Kasumi-1 (cell line): ENCODE measurements around the gene SCYL3.
A peak's percentile ranks its signal among the peaks of the same experiment; 100 is the strongest.
"Not testable (repeated sequence)": the region's sequence is repeated elsewhere in the genome, so short reads cannot be mapped to it uniquely, and the experiment has no call there.

ENCODE experiments used
- DNase-seq, 2 experiments: peaks; one replicate each; lab custom pipeline; 2025; lab: John Stamatoyannopoulos, UW

The SCYL3 gene

GRCh38 chr1:169812131-169812530, 81.6 kb downstream of the SCYL3 start:
- no peak for DNase-seq

GRCh38 chr1:169811418-169812035, 82.2 kb downstream of the SCYL3 start:
- not testable (repeated sequence) for DNase-seq

- DNase-seq, result peak; percentile 43 to 55
These were observed 84.2 kb downstream of the SCYL3 start for GRCh38 chr1:169809370-169810095.

- DNase-seq, result no peak
These were observed 88.8 kb downstream of the SCYL3 start for GRCh38 chr1:169804941-169805340.

- peak; percentile 39 to 77 for DNase-seq
These were observed 90.8 kb downstream of the SCYL3 start for GRCh38 chr1:169802888-169803287.
